Glomerular visceral epithelial cell (primary cell): ENCODE results near the gene KRTAP12-4.
"Not testable (repeated sequence)": the region's sequence is repeated elsewhere in the genome, so short reads cannot be mapped to it uniquely, and the experiment has no call there.

Source experiments
- DNase-seq: peaks from one replicate; pipeline ENCODE4 v3.0.0-alpha.2; 2016; ENCODE audit errors: extremely low spot score

KRTAP12-4 gene

DNA sequence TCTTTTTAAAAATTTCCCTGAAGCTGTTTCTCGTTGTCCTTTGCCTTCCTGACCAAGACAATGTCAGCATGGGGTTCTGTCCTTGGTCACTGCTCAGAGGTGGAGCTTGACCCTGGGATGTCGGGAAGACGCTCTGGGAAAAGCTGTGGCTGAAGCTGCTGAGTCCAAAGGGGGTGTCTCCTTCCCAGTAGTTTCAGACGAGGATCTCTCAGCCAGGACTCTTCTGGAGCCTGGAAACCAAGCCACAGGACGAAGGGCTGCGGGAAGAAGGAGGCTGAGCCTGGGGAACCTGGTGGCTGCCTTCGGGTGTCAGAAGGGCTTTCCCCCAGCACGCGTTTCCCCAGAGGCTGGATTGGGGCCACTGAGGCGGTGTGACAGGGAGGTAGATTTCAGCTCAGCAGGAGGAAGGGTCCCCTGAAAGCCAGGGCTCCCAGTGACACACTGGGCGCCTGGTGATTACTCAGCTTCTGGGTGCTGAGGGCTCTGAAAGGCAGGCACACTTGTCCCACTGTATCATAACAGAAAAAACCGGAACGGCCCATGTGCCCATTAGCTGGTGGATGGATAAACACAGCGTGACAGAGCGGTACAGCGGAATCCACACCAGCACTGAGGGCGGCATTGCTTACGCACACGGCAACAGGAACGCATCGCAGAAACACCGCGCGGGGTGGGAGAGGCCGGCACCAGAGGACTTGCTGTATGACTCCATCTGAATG lies 32.5 kb upstream of the KRTAP12-4 start:
- DNase-seq = no peak

DNA sequence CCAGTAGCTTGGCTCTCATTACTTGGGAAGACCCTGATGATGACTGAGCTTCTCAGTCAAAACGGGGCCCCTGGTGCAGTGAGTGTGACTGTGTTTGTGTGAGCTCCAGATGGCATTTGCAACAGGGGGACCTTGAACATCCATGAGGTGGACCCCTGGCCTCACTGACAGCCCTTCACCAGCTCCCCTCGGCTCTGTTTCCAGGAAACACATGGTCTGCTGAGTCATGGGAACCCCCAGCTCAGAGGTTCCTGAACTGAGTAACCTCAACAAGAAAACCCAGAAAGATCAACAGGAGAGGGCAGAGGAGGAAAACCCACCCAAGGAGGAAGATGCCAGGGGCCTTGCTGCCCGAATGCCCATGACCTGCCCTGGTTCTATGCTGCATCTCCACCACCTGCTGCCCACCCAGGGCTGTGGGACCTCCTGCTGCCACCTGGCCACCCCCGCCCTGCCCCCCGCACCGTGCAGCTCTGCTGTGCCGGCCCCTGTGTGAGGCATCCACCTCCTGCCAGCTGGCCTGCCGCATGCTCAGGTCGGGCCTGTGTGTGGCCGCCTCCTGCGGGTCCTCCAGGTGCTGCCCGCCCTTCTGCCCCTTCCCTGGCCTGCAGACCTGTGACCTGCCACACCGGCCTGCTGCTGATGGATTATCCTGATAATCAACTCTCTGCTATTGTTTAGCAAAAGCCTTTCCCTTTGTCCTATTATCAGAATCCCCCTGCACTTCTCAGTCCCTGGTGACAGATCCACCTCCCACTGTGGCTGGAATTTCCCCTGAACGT lies 31.7 kb upstream of the KRTAP12-4 start:
- no peak for DNase-seq

DNA sequence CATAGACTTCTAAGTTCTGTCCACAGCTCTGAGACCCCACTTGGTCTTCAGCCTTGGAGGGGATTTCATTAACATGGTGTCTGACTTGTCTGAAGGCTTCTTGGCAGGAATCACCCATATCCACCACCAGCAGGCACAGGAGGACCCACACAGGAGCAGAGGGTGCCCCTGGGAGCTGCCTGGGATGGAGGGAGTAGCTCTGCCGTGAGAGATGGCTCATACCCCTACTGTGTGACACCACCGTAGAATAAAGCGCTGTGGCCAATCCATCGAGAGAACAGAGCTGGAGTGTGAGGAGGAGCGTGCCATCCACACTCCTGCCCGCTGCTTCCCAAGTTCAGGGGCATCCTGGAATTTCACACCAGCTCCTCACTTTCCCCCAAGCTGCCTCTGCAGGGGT lies 30.6 kb upstream of the KRTAP12-4 start:
- DNase-seq = not testable (repeated sequence)

DNA sequence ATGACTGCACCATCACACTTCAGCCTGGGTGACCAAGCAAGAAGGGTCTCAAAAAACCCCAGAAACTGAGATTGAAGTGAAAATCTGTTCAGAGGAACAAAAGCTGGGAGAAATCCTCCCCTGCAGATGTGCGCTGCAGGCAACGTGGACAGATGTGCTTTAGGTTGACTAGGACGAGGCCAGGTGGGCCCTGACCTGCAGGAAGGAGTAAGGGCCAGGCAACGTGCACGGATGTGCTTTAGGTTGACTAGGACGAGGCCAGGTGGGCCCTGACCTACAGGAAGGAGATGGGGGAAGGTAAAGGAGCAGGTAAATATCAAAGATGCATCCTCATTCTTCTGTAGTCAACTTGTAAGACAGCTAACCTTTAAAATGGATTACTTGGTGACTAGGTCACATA lies 30.0 kb upstream of the KRTAP12-4 start:
- DNase-seq = no peak

DNA sequence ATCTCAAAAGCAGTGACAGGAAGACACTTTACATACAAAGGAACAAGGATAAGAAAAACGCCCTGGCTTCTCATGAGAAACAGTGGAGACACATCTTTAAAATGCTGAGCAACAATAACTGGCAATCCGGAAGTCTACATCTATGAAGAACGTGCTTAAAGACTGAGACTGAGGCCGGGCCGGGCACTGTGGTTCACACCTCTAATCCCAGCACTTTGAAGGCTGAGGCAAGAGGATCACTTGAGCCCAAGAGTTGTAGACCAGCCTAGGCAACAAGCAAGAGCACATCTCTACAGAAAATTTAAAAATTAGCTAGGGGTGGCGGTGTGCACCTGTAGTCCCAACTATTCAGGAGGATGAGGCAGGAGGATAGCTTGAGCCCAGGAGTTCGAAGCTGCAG lies 29.6 kb upstream of the KRTAP12-4 start:
- no peak for DNase-seq

DNA sequence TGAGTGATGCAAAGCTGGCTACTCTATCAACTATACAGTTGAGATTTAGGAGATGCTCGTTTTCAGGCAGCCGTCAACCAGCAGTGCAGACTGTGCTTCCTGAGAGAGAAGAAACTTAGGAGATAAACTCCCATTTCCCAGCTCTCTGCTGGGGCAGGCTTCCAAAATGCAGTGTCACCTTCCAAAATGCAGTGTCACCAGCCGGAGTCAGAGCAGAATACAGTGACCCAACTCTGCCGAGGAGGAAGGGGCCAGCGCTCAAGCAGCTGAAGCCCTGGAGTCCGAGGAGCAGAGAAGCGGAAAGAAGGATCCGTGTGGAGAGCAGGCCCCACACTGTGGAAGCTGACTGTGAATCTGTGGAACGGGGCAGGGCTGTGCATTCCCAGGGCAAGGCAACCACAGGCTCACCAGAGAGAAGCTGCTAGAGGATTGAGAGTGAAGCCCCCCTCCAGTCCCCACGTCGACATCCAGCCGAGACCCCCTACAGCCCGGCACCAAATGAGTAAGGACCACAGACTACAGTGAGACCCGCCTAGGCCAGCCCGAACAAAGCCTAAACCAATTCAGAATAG lies 28.2 kb upstream of the KRTAP12-4 start:
- DNase-seq = no peak

DNA sequence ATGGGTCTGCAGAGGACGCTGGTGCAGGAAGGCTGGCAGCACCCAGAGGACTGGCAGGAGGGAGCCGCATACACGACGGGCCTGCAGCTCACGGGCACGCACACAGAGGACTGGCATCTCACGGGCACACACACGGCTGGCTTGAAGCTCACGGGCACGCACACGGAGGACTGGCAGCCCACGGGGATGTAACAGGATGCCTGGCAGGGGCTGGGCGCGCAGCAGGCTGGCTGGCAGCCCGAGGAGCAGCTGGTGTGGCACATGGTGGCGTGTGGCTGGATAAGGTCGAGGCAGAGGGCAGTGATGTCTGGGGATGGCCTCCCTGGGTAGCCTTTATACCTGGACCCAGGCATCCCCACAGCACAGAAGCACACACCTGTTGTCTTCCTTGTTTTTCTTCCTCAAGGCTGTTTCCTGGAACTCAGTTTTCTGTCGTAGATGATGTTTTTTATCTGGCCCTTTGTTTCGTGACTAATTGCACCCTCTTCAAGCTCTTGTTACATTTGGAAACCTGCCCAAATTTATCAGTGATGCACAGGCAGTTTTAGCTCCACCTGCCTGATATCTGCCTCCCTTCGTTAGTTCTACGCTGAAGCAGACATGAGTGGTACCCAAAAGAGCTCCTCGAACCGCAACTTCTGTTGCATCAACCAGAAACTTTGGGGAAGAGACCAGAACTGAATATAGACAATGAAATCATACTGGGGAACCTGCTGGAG lies 27.6 kb upstream of the KRTAP12-4 start, which contains the start of gene KRTAP12-1:
Gene KRTAP12-1 (minus strand): TSS at position 303 of the 719 bp plus-strand sequence. CDS start 40 bp downstream, at position 263.
- no peak for DNase-seq

DNA sequence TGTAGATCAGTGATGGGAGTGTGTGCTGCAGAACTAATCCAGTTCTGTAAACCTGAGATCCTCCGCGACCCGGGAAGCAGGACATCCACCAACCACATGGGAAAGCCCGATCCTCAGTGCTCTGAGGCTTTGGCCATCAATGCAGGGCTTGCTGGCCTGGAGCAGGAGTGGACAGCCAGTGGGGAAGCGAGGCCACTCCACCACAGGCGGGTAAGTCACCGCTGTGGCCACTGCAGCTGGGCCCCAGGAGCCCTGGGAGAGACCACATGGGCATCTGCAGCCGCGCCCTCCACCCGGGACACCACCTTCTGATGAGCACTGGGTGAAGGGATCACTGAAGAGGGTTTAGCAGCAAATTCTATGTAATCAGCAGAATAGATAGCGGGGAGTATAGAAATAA lies 26.7 kb upstream of the KRTAP12-4 start:
- no peak for DNase-seq

DNA sequence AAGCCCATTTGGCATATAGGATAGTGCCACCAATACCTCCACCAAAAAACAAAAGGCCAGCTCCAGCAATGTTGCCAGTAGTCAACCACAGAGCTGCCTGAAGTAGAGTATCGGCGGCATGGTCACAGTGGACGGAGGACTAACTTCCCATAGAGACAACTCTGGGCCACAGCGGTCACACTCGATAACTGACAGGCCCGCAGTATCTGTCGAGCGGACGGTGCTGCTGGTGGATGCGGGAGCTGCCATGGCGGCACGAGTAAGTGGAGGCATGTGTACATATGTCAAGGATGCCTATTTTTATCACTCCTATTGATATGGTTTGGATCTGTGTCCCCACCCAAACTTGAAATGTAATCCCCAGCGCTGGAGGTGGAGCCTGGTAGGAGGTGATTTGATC lies 23.4 kb upstream of the KRTAP12-4 start:
- no peak for DNase-seq

DNA sequence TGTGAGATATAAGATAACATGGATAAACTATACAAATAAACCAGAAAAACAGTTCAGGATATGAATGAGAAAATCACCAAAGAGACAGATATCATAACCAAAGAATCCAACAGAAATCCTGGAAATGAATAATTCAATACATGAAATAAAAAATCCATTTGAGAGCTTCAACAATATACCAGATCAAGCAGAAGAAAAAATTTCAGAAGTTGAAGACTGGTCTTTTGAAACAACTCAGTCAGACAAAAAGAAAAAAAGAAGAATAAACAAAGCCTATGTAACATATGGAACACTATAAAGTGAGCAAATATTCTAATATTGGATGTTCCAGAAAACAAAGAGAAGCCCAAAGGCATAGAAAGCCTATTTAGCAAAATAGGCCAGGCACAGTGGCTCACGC lies 17.5 kb upstream of the KRTAP12-4 start:
- DNase-seq = no peak

DNA sequence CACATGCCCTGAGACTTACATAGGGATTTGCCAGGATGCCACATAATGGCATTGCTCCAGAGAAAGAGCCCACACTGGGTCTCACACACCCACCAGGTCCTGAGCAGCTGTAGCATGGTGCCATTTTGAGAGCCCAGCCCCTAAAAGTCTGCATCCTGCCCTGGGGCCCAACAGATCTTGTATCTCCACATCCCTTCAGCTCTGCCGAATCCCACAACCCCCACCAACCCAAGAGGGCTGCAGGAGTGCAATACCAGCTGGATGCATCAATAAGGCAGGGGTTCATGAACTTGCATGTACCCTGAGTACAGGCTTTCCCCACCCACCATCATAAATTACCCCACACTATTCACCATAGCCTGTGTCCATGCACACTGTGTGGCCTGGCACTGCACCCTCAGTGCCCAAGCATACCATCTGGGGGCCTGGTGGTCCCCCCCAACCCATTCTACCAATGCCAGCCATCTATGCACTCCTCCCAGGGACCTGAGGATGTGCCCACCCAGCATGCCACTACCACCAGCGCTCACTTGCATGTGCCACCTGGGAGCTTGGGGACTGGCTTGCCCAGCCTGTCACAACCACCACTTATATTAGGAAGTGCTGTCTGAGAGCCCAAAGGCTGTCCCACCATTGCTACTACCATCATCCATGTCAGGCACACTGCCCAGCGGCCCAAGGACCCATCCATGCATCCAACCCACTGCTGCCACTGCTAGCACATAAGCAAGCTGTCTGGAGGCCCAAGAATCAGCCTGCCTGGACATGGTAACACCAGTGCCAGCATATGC lies 16.4 kb upstream of the KRTAP12-4 start:
- DNase-seq = no peak

DNA sequence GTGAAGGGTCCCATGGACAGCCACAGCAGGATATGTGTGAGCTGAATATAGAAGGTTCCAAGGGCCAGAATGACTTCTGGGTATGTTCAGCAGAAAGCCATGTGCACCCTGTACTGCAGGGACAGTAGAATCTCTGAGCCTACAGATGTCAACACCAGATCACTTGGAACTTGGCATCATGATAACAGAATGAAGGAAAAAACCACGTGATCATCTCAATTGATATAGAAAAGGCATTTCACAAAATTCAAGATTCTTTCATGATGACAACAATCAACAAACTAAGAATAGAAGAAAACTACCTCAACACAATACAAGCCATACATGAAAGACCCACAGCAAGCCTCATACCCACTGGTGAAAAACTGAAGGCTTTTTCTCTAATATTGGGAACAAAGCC lies 13.2 kb upstream of the KRTAP12-4 start:
- no peak for DNase-seq

DNA sequence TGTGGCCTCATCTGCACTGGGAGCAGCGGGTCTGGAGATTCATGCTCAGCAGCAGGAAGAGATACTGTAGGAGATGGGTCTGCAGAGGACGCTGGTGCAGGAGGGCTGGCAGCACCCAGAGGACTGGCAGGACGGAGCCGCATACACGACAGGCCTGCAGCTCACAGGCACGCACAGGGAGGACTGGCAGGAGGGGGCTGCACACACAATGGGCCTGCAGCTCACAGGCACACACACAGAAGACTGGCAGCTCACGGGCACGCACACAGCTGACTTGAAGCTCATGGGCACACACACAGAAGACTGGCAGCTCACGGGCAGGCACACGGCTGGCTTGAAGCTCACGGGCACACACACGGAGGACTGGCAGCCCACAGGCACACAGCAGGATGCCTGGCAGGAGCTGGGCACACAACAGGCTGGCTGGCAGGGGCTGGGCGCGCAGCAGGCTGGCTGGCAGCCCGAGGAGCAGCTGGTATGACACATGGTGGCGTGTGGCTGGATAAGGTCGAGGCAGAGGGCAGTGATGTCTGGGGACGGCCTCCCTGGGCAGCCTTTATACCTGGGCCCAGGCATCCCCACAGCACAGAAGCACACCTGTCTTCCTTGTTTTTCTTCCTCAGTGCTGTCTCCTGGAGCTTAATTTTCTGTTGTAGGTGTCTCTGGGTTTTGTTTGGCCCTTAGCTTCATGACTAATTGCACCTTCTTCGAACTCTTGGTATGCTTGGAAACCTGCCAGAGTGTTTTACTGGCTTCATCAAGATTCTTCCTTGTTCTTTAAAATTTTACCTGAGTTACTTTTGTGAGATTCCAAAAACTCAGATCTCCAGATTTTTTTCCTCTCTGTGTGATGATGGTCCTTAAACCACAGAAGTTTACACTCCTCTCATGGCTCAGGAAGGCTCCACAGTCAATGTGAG lies 12.2 kb upstream of the KRTAP12-4 start, which contains the start of gene KRTAP12-2:
Gene KRTAP12-2 (minus strand): TSS at position 527 of the 920 bp plus-strand sequence. CDS start 41 bp downstream, at position 486.
- no peak for DNase-seq

DNA sequence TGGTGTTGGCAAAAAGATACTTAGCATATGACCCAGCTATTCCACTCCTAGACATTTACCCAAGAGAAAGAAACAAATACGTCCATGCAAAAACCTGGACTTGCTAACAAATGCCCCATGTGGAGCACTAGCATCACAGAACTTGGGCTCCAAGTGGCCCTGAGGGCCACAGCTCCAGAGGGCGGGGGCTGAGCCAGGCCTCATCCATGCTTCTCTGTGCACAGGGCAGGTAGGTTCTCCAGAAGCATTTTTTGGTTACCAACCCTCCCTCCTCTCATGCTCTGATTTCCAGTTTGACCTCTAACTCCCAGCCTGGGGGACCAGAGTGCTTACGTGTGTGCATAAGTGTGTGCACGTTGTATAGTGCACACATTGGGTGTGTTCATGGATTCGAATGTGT lies 10.2 kb upstream of the KRTAP12-4 start:
- no peak for DNase-seq

DNA sequence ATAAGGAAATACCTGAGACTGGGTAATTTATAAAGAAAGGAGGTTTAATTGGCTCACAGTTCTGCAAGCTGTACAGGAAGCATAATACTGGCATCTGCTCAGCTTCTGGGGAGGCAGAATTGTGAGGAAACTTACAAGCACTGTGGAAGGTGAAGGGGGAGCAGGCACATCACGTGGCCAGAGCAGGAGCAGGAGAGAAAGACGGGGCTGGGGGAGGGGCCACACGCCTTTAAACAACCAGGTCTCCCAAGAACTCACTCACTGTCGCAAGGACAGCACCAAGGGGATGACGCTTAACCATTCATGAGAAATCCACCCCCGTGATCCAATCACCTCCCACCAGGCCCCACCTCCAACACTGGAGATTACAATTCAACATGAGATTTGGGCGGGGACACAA lies 7.1 kb upstream of the KRTAP12-4 start:
- DNase-seq = not testable (repeated sequence)

DNA sequence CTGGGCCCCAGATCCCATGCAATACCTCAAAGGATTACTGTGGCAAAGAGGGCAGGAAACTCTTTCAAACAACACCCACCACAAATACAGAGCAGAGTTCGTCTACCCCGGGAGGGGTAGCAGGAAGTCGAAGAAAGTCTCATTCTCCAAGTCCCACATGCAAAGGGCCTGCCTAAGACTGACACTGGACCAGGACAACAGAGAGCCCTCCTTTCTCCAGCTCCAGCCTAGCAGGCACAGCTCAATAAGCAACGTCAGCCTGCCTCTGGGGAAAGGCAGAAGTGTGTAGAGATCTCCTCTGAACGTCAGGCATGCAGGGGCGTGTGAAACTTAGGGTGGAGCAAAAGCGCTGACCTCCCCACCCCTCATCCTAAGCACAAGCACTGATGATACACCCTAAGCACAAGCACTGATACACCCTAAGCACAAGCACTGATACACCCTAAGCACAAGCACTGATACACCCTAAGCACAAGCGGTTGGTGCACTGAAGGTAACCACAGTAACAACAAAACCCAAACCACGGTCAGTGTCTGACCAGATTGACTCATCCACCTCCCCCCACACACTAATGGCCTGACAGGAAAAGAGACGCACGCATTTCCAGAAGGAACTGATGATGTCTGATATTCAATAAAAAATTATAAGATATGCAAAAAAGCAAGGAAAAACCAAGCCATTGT lies 4.6 kb upstream of the KRTAP12-4 start:
- no peak for DNase-seq

DNA sequence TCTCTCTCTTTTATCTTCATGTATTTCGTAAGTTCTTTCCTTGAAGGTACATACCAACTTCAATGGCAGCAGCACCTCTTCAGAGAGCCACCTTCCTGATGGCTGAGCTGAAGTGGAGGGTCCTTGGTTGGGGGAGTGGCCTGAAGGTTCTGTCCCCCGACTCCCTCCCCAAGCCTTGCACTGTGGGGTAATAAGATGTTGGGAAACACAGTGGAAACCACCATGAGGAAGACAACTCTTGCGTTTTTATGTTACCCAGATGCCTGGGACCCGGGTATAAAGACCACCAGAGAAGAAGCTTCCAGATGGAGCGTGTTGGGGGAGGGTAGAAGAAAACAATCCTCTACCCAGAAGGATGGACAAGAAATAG lies 4.1 kb upstream of the KRTAP12-4 start:
- no peak for DNase-seq

DNA sequence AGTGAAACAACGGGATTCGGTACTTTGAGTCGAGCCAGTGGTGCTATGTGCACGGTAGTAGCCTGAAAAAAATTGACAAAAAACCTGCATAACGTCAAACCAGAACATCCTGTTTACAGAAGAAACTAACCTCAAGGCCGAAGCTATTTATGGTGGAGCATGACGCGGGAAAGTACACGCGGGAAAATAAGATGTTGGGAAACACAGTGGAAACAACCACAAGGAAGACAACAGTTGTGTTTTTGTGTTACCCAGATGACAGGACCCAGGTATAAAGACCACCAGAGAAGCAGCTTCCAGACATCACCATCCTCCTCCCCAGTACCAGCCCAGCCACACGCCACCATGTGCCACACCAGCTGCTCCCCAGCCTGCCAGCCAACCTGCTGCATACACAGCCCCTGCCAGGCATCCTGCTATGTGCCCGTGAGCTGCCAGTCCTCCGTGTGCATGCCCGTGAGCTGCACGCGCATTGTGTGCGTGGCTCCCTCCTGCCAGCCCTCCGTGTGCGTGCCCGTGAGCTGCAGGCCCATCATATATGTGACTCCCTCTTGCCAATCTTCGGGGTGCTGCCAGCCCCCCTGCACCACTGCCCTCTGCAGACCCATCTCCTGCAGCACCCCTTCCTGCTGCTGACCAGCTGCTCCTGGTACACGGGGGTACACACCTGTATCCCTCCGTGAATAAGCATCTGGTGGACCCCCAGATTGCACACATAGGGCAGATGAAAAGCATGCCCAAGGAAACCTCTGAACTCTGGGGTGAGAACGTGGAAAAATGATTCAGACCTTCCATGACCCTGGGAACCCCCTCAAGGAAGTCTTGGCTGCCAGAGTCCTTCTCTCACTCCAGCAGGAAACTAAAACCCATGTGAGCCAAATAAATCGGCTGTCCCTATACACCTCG lies 3.4 kb upstream of the KRTAP12-4 start, which contains the start of gene KRTAP12-3:
Gene KRTAP12-3 (plus strand): TSS at position 298 of the 906 bp plus-strand sequence. CDS start 48 bp downstream, at position 346.
- no peak for DNase-seq
